Fibroblast of skin of left quadriceps (primary cell): ENCODE measurements around the gene MACROD2.
A peak's percentile ranks its signal among the peaks of the same experiment; 100 is the strongest.
"Not testable (repeated sequence)": the region's sequence is repeated elsewhere in the genome, so short reads cannot be mapped to it uniquely, and the experiment has no call there.

ENCODE experiments used
- DNase-seq, 2 experiments: peaks; one replicate each; pipeline ENCODE4 v3.0.0-alpha.2; 2013; ENCODE audit warnings: low read depth in 2 of 2

Gene MACROD2

GRCh38 chr20:14410869-14411555, 415.7 kb downstream of the MACROD2 start:
- DNase-seq = no peak

- DNase-seq = no peak
Observed at GRCh38 chr20:14412065-14412681, 416.9 kb downstream of the MACROD2 start.

- DNase-seq = no peak
Observed at GRCh38 chr20:14413835-14414234, 418.5 kb downstream of the MACROD2 start.

- no peak for DNase-seq
Observed at GRCh38 chr20:14414560-14414959, 419.2 kb downstream of the MACROD2 start.

- no peak for DNase-seq
Observed at GRCh38 chr20:14415467-14415866, 420.2 kb downstream of the MACROD2 start.

- DNase-seq = no peak
Observed at GRCh38 chr20:14418376-14418775, 423.1 kb downstream of the MACROD2 start.

GRCh38 chr20:14422892-14423291, 427.6 kb downstream of the MACROD2 start:
- no peak for DNase-seq

GRCh38 chr20:14431568-14431967, 436.3 kb downstream of the MACROD2 start:
- DNase-seq = no peak

GRCh38 chr20:14432085-14432484, 436.8 kb downstream of the MACROD2 start:
- DNase-seq = no peak

GRCh38 chr20:14432597-14432996, 437.3 kb downstream of the MACROD2 start:
- no peak for DNase-seq

- DNase-seq = no peak
Observed at GRCh38 chr20:14434384-14435136, 439.2 kb downstream of the MACROD2 start.

GRCh38 chr20:14441201-14441600, 445.9 kb downstream of the MACROD2 start:
- no peak for DNase-seq

- DNase-seq = no peak
Observed at GRCh38 chr20:14444106-14444505, 448.8 kb downstream of the MACROD2 start.

- DNase-seq = peak; percentile 51 to 56
Observed at GRCh38 chr20:14445310-14445709, 450.0 kb downstream of the MACROD2 start.

- DNase-seq = no peak
Observed at GRCh38 chr20:14445902-14446301, 450.6 kb downstream of the MACROD2 start.

GRCh38 chr20:14446446-14446845, 451.1 kb downstream of the MACROD2 start:
- DNase-seq = no peak

- no peak for DNase-seq
Observed at GRCh38 chr20:14449323-14449722, 454.0 kb downstream of the MACROD2 start.

GRCh38 chr20:14450256-14450655, 454.9 kb downstream of the MACROD2 start:
- DNase-seq = no peak

- no peak for DNase-seq
Observed at GRCh38 chr20:14451458-14451857, 456.1 kb downstream of the MACROD2 start.

GRCh38 chr20:14453259-14453658, 457.9 kb downstream of the MACROD2 start:
- no peak for DNase-seq

- DNase-seq = no peak
Observed at GRCh38 chr20:14454296-14454695, 459.0 kb downstream of the MACROD2 start.

GRCh38 chr20:14467104-14467827, 471.9 kb downstream of the MACROD2 start:
- not testable (repeated sequence) for DNase-seq
